HEK293 (cell line): Measurements from ENCODE around the gene RGS6.

Experiments used
- CTCF ChIP-seq: fragments of 450-650 bp; formaldehyde crosslinking; IDR thresholded peaks from 2 replicates; pipeline ENCODE4 v1.5.1; 2016; ENCODE audit warnings: missing biosample characterization, missing genetic modification characterization
- HOXA7 ChIP-seq: sonication (generic); formaldehyde crosslinking; IDR thresholded peaks from 2 replicates; pipeline ENCODE4 v1.8.1; 2022; ENCODE audit warnings: missing genetic modification reagents, borderline replicate concordance
- TCF7L2 ChIP-seq: IDR thresholded peaks from 2 replicates; pipeline ENCODE4 v1.6.1; 2011; ENCODE audit warnings: low read depth, mild to moderate bottlenecking, inconsistent platforms, low read length, moderate library complexity, borderline replicate concordance
- ZNF24 ChIP-seq: fragments of 450-650 bp; formaldehyde crosslinking; IDR thresholded peaks from 2 replicates; pipeline ENCODE4 v1.5.1; 2016; ENCODE audit warnings: missing biosample characterization, missing genetic modification characterization
- ZNF335 ChIP-seq: fragments of 450-650 bp; formaldehyde crosslinking; conservative IDR thresholded peaks from 2 replicates; pipeline ENCODE4 v1.5.1; 2016; ENCODE audit warnings: missing biosample characterization, missing genetic modification characterization
- ZNF560 ChIP-seq: fragments of 450-650 bp; formaldehyde crosslinking; IDR thresholded peaks from 2 replicates; pipeline ENCODE4 v1.5.1; 2017; ENCODE audit warnings: missing biosample characterization, missing genetic modification characterization, borderline replicate concordance
- TF ChIP-seq, protein P1 (sequence below): fragments of 450-650 bp; formaldehyde crosslinking; IDR thresholded peaks from 2 replicates; pipeline ENCODE4 v1.5.1; 2016; ENCODE audit warnings: missing biosample characterization, missing genetic modification characterization
- TF ChIP-seq, protein P2 (sequence below): fragments of 450-650 bp; formaldehyde crosslinking; IDR thresholded peaks from 2 replicates; pipeline ENCODE4; 2016; ENCODE audit warnings: missing biosample characterization, missing genetic modification characterization

DNA sequence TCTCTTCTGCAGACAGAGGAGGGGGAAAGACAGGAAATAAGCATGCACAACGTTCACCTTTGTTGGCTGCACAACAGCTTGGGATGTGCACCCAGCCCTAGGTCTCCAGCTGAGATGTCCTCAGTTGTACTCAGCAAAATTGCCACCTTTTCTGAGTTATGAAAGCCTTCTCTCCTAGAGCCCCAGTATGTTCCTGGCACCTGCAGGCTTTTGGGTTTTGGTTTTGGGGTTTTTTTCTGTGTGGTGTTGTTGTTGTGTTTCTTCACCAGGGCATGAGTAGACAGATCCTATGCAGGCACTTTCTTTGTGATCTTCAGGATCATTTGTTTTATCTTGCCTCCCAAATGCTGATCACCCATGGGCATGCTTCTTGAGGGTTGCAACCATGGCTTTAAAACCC is 498.2 kb downstream of the RGS6 start:
- TF ChIP-seq ZNF24 (tag by site-specific recombination) (no peak), ZNF335 (tag by site-specific recombination) (no peak), CTCF (no peak), ZNF560 (tag by site-specific recombination) (no peak), HOXA7 (CRISPR knock-in tag) (no peak), TCF7L2 (no peak)
- TF ChIP-seq, protein P1, sequence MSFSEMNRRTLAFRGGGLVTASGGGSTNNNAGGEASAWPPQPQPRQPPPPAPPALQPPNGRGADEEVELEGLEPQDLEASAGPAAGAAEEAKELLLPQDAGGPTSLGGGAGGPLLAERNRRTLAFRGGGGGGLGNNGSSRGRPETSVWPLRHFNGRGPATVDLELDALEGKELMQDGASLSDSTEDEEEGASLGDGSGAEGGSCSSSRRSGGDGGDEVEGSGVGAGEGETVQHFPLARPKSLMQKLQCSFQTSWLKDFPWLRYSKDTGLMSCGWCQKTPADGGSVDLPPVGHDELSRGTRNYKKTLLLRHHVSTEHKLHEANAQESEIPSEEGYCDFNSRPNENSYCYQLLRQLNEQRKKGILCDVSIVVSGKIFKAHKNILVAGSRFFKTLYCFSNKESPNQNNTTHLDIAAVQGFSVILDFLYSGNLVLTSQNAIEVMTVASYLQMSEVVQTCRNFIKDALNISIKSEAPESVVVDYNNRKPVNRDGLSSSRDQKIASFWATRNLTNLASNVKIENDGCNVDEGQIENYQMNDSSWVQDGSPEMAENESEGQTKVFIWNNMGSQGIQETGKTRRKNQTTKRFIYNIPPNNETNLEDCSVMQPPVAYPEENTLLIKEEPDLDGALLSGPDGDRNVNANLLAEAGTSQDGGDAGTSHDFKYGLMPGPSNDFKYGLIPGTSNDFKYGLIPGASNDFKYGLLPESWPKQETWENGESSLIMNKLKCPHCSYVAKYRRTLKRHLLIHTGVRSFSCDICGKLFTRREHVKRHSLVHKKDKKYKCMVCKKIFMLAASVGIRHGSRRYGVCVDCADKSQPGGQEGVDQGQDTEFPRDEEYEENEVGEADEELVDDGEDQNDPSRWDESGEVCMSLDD (tag by site-specific recombination) = no peak
- TF ChIP-seq, protein P2, sequence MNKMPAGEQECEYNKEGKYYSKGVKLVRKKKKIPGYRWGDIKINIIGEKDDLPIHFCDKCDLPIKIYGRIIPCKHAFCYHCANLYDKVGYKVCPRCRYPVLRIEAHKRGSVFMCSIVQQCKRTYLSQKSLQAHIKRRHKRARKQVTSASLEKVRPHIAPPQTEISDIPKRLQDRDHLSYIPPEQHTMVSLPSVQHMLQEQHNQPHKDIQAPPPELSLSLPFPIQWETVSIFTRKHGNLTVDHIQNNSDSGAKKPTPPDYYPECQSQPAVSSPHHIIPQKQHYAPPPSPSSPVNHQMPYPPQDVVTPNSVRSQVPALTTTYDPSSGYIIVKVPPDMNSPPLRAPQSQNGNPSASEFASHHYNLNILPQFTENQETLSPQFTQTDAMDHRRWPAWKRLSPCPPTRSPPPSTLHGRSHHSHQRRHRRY = no peak
